Gastroesophageal sphincter (tissue), 4 donors: Measurements from ENCODE around the gene GIPC1. TPM values are rescaled to one million over a fixed set of nuclear protein-coding genes. Genes with fewer than 3 reads are reported as not detected.

Source experiments
- ATAC-seq: fragments of 150-250 bp; one replicate; pipeline ENCODE4 v1.9.1; 2016; ENCODE audit warnings: mild to moderate bottlenecking, moderate library complexity
- H3K27ac ChIP-seq, 4 donors: fragments of 200-600 bp; sonication (generic) in 3 of 4; 1 replicate in 3 of 4; 2 replicates in 1 of 4; pipeline ENCODE4 v1.5.1; 2016 to 2019
- H3K27me3 ChIP-seq: fragments of 200-600 bp; sonication (generic); one replicate; pipeline ENCODE4 v1.5.1; 2019
- H3K36me3 ChIP-seq, 2 donors: fragments of 200-600 bp; sonication (generic); one replicate each; pipeline ENCODE4 v1.5.1; 2019; ENCODE audit warnings: control low read depth in 1 of 2
- H3K4me1 ChIP-seq, 3 donors: fragments of 200-600 bp; sonication (generic); 1 replicate in 2 of 3; 2 replicates in 1 of 3; pipeline ENCODE4 v1.5.1; 2016 to 2019; ENCODE audit warnings: control low read depth in 2 of 3
- H3K4me3 ChIP-seq, 2 donors: fragments of 200-600 bp; sonication (generic); one replicate each; pipeline ENCODE4 v1.5.1; 2019; ENCODE audit warnings: mild to moderate bottlenecking in 1 of 2, moderate library complexity in 1 of 2
- H3K9me3 ChIP-seq, 3 donors: fragments of 200-600 bp; sonication (generic); one replicate each; pipeline ENCODE4 v1.5.1; 2017 to 2019; ENCODE audit warnings: control low read depth in 2 of 3
- EP300 ChIP-seq: sonication (generic); formaldehyde crosslinking; IDR thresholded peaks from one replicate; pipeline ENCODE4 v1.6.1; 2017; ENCODE audit warnings: antibody characterized with exemption, mild to moderate bottlenecking
- POLR2A ChIP-seq, 2 donors: fragments of 450-650 bp; IDR thresholded peaks; one replicate each; pipeline ENCODE4 v1.6.1; 2017; ENCODE audit warnings: antibody characterized with exemption in 2 of 2, mild to moderate bottlenecking in 2 of 2, moderate library complexity in 1 of 2
- POLR2AphosphoS5 ChIP-seq: sonication (generic); formaldehyde crosslinking; IDR thresholded peaks from one replicate; pipeline ENCODE4 v1.6.1; 2017; ENCODE audit warnings: antibody characterized with exemption
- WGBS, 2 donors: methylation state at CpG; one replicate each; pipeline ENCODE4 v1.1.5; 2018; ENCODE audit warnings: low coverage in 1 of 2; 5-methylcytosine and 5-hydroxymethylcytosine counted together
- total RNA-seq, 4 donors: library from RNA; depleted of rRNA; stranded (reverse); fragments of >200 nt; gene quantifications; one replicate each; pipeline ENCODE4 v1.1.0, GENCODE V29; 2016
- TF ChIP-seq, protein P1 (sequence below), 4 experiments: fragments of 200-600 bp in 2 of 4; fragments of 450-650 bp in 2 of 4; sonication (generic) in 1 of 4; IDR thresholded peaks; one replicate each; pipeline ENCODE4 v1.5.1; 2017 to 2019; ENCODE audit warnings: antibody characterized with exemption in 4 of 4, mild to moderate bottlenecking in 2 of 4, moderate library complexity in 2 of 4

The GIPC1 gene
- total RNA-seq, 4 donors from 2014 or later: 63.8 to 115 (median 78.3) TPM

- ATAC-seq: no peak
- 46 to 74% methylated on average over 2 to 6 of the region's 6 CpGs for WGBS, 2 donors
- TF ChIP-seq POLR2AphosphoS5 (no peak), EP300 (no peak), POLR2A (IDR thresholded peaks at IDR 0.05) (no peak)
- TF ChIP-seq, protein P1, sequence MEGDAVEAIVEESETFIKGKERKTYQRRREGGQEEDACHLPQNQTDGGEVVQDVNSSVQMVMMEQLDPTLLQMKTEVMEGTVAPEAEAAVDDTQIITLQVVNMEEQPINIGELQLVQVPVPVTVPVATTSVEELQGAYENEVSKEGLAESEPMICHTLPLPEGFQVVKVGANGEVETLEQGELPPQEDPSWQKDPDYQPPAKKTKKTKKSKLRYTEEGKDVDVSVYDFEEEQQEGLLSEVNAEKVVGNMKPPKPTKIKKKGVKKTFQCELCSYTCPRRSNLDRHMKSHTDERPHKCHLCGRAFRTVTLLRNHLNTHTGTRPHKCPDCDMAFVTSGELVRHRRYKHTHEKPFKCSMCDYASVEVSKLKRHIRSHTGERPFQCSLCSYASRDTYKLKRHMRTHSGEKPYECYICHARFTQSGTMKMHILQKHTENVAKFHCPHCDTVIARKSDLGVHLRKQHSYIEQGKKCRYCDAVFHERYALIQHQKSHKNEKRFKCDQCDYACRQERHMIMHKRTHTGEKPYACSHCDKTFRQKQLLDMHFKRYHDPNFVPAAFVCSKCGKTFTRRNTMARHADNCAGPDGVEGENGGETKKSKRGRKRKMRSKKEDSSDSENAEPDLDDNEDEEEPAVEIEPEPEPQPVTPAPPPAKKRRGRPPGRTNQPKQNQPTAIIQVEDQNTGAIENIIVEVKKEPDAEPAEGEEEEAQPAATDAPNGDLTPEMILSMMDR (IDR thresholded peaks at IDR 0.05): no peak
- H3K4me1 ChIP-seq: peaks cover 0 to 16% (median 1%) of the 10 kb centered on the region in 3 donors
- H3K4me3 ChIP-seq: no peak overlapping the region
- H3K27me3 ChIP-seq: no peaks in the 10 kb centered on the region
- H3K36me3 ChIP-seq: no peaks in the 10 kb centered on the region
- no peaks in the 10 kb centered on the region for H3K9me3 ChIP-seq
- no peak overlapping the region for H3K27ac ChIP-seq
Measured at GRCh38 chr19:14525729-14526128, 29.8 kb upstream of the GIPC1 start.

- 94 to 100% methylated on average over 1 to 4 of the region's 4 CpGs for WGBS, 2 donors
- no peak overlapping the region for H3K27ac ChIP-seq
- peaks cover 0 to 13% of the 10 kb centered on the region in 2 donors for H3K36me3 ChIP-seq
- no peak overlapping the region for H3K4me3 ChIP-seq
- TF ChIP-seq, protein P1 (IDR thresholded peaks at IDR 0.05): no peak
- TF ChIP-seq EP300 (no peak), POLR2AphosphoS5 (no peak), POLR2A (IDR thresholded peaks at IDR 0.05) (no peak)
- peaks cover 0 to 28% (median 18%) of the 10 kb centered on the region in 3 donors for H3K4me1 ChIP-seq
- no peak for ATAC-seq
- H3K9me3 ChIP-seq: no peaks in the 10 kb centered on the region
- no peaks in the 10 kb centered on the region for H3K27me3 ChIP-seq
Measured at GRCh38 chr19:14520543-14520942, 24.6 kb upstream of the GIPC1 start.

DNA sequence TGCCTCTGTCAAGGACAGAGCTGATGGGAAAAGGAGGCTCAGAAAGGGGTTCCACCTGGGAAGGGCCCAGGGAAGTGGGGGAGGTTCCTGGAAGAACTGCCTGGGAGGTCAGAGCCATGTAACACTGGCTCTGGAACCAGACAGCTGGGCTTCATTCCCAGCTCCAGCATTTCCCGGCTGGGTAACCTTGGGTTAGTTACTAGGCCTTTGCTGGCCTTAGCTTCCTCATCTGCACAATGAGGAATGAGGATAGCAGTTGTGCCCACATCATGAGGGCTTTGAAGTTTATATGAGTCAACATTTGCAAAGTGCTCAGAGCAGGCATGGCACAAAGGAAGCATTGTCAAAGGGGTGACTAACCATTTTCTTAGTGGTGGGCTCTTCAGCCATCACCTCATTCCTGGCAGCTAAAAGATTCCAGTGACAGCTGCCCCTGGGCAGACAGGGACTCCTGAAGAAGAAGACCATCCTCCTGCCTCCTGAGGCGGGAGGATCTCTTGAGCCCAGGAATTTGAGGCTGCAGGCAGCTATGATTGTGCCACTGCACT lies 24.0 kb upstream of the GIPC1 start:
- 14% methylated on average over 1 of the region's 2 CpGs; no CpG with 5 or more reads in 1 of the 2 donors for WGBS, 2 donors
- TF ChIP-seq, protein P1 (IDR thresholded peaks at IDR 0.05): no peak
- TF ChIP-seq POLR2A (IDR thresholded peaks at IDR 0.05) (no peak), POLR2AphosphoS5 (no peak), EP300 (no peak)
- Histone ChIP-seq H3K4me1 (peaks cover 0 to 34% (median 25%) of the 10 kb centered on the region in 3 donors), H3K4me3 (no peak overlapping the region), H3K27ac (peak overlapping the region in 3 of 4 donors; percentile 97 to 99 (median 99)), H3K36me3 (peaks cover 0 to 19% of the 10 kb centered on the region in 2 donors), H3K27me3 (no peaks in the 10 kb centered on the region), H3K9me3 (no peaks in the 10 kb centered on the region)
- ATAC-seq: no peak

DNA sequence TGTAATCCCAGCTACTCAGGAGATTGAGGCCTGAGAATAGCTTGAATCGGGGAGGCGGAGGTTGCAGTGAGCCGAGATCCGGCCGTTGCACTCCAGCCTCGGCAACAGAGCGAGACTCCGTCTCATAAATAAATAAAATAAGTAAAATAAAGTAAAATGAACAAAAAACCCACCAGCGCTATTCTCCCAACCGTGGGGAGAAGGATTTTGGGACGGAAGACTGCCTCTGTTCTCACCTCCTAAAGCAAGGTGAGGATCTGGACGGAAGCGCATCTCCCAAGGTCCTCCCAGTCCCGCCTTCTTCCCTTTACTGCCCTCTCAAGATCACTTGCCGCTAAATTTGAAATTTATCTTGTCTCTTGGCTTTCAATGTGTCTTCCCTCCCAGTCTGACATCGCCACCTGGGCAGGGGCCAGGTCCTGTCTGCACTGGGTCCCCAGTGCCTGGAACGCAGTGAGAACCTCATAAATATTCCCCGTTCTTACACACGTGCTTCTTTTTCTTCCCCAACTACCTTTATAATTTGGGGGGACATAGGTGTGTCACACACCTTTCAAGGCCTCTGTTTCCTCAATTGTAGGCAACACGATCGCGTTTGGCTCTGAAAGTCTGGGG lies 23.4 kb upstream of the GIPC1 start:
- no peak for ATAC-seq
- Histone ChIP-seq H3K9me3 (no peaks in the 10 kb centered on the region), H3K27ac (peak overlapping the region; percentile 64 to 99 (median 98)), H3K27me3 (no peaks in the 10 kb centered on the region), H3K4me3 (no peak overlapping the region), H3K4me1 (peaks cover 0 to 40% (median 30%) of the 10 kb centered on the region in 3 donors), H3K36me3 (peaks cover 0 to 25% of the 10 kb centered on the region in 2 donors)
- 89 to 94% methylated on average over 13 to 18 of the region's 22 CpGs for WGBS, 2 donors
- TF ChIP-seq POLR2AphosphoS5 (no peak), POLR2A (IDR thresholded peaks at IDR 0.05) (no peak), EP300 (no peak)
- TF ChIP-seq, protein P1 (IDR thresholded peaks at IDR 0.05): no peak
